Neutrophil (primary cell): ENCODE measurements around the gene ABHD12.

Source experiments
- H3K27ac ChIP-seq: fragments of 200-600 bp; sonication (generic); 2 replicates; pipeline ENCODE4 v1.5.1; 2016; ENCODE audit warnings: mild to moderate bottlenecking, moderate library complexity
- H3K27me3 ChIP-seq: fragments of 200-600 bp; sonication (generic); 2 replicates; pipeline ENCODE4 v1.6.0; 2016; ENCODE audit warnings: mild to moderate bottlenecking
- H3K36me3 ChIP-seq: fragments of 200-600 bp; sonication (generic); 2 replicates; pipeline ENCODE4 v1.5.1; 2017
- H3K4me1 ChIP-seq, 2 experiments: fragments of 200-600 bp in 1 of 2; sonication (generic) in 1 of 2; 1 replicate in 1 of 2; 2 replicates in 1 of 2; pipeline versions ENCODE4 v1.5.1 to v1.6.1; 2013 to 2016; ENCODE audit warnings: low read depth in 1 of 2, low read length in 1 of 2, mild to moderate bottlenecking in 1 of 2, moderate library complexity in 1 of 2; ENCODE audit not compliant: control insufficient read depth in 1 of 2, insufficient read depth in 1 of 2
- H3K4me3 ChIP-seq, 2 experiments: fragments of 200-600 bp in 1 of 2; sonication (generic) in 1 of 2; 1 replicate in 1 of 2; 2 replicates in 1 of 2; pipeline ENCODE4 v1.5.1; 2013 to 2016; ENCODE audit warnings: low read depth in 1 of 2, low read length in 1 of 2, mild to moderate bottlenecking in 1 of 2, moderate library complexity in 1 of 2
- H3K9me3 ChIP-seq: fragments of 200-600 bp; sonication (generic); 2 replicates; pipeline ENCODE4 v1.5.1; 2016
- CTCF ChIP-seq: fragments of 200-600 bp; sonication (generic); IDR thresholded peaks from 2 replicates; pipeline ENCODE4 v1.5.1; 2016; ENCODE audit warnings: antibody characterized with exemption

The ABHD12 gene

DNA sequence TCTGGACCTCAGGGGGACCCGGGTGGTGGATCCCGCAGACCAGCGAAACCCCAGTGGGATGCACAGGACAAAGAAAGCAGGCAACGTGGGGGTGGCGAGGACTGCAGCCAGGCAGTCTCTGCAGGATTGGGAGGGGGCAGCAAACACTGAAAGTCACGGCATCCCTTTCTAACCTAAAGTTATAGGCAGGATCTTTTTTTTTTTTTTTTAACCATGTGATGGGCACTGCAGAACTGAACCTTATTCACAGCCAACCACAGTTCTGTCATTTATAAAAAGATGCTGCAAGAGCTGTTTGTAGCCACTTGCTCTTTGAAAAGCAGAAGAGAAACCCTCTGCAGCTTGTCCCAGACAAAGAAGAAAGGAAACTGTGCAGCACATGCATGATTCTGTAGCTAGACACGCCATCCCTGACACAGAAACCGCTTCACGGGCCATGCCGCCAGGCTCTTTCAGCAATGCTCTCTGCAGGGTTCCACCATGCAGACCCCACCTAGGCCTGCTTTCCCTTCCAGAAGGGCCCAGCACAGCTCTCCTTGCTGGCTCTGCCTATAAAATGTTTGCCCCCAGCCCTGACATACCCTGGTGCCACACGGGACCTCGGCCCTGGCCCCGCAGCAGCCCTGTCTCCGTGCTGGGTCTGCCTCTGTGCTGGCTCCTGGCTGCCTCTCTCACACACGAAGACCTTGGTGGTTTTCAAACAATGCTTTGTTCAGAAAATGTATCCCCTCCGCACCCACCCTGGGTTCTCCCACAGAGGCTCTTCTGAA is 72.0 kb downstream of the ABHD12 start:
- no peak for TF ChIP-seq CTCF
- Histone ChIP-seq H3K36me3 (peaks cover 21% of the 10 kb centered on the region), H3K27me3 (no peaks in the 10 kb centered on the region), H3K4me1 (no peaks in the 10 kb centered on the region), H3K9me3 (no peaks in the 10 kb centered on the region), H3K27ac (no peak overlapping the region), H3K4me3 (no peak overlapping the region)

- no peaks in the 10 kb centered on the region for H3K9me3 ChIP-seq
- no peaks in the 10 kb centered on the region for H3K4me1 ChIP-seq
- no peaks in the 10 kb centered on the region for H3K27me3 ChIP-seq
- peaks cover 21% of the 10 kb centered on the region for H3K36me3 ChIP-seq
- no peak for TF ChIP-seq CTCF
- no peak overlapping the region for H3K4me3 ChIP-seq
- H3K27ac ChIP-seq, result no peak overlapping the region
Observed at GRCh38 chr20:25317351-25318075, 73.1 kb downstream of the ABHD12 start.

DNA sequence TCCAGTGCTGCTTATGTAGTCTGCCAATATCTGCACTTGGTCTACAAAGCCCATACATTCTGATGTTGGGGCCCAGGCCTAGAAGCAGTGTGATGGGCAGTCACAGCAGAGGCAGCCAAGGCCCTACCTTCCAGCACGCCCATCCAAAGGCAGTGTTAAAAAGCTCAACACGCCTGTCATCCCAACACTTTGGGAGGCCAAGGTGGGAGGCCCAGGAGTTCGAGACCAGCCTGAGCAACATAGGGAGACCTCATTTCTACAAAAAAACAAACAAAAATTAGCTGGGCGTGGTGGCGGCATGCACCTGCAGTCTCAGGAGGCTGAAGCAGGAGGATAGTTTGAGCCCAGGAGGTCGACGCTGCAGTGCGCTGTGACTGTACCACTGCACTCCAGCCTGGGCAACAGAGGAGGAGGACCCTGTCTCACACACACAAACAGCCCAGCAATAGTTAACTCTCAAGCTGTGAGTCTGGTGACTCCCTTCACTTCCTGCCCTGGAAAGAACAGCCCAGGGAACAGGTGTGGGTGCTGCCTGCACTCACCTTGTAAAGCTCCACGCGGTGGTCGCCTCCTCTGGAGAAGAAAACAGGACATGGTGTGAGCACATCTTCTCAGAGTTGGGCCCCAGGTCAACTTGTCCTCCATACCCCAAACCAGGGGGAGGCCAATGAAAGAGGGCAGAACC is 74.0 kb downstream of the ABHD12 start:
- no peak for TF ChIP-seq CTCF
- Histone ChIP-seq H3K9me3 (no peaks in the 10 kb centered on the region), H3K27ac (no peak overlapping the region), H3K4me3 (no peak overlapping the region), H3K27me3 (no peaks in the 10 kb centered on the region), H3K36me3 (peaks cover 21% of the 10 kb centered on the region), H3K4me1 (no peaks in the 10 kb centered on the region)

DNA sequence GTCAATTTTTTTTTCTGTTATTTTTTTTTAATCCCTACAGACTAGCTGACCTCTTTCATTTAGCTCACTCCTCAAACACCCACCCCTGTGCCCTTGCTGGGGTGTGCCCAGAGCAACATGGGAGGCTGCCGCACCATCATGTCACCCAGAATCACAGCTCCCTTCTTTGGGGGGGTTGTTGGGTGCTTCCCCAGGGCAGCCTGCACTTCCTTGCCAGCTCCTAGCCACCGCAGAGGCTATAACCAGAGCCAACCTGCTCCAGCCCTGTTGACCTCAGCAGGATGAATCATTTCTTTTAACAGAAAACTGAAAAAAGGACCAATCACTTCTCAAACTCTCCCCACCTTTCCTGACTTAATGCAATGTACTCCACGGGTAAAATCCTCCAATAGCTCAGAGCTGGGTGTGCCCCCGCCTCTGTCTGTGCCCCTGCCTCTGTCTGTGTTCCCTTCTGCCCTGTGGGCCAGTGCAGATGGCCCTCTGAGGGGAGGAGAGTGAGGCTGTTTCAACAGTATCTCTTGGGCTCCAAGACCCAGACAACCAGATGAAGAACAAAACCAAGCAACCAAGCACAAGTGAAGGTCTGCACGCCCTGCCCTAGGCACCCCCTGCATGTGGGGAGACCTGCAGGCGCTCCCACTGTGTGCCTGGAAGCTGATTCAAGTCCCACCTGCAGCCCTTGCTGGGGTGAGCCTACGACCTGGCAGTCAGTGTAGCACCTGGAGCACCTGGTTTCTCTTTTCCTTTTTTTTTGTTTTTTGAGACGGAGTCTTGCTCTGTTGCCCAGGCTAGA is 75.0 kb downstream of the ABHD12 start:
- H3K27ac ChIP-seq, result no peak overlapping the region
- no peaks in the 10 kb centered on the region for H3K4me1 ChIP-seq
- H3K4me3 ChIP-seq, result no peak overlapping the region
- TF ChIP-seq CTCF, result no peak
- no peaks in the 10 kb centered on the region for H3K27me3 ChIP-seq
- H3K9me3 ChIP-seq, result no peaks in the 10 kb centered on the region
- H3K36me3 ChIP-seq, result peaks cover 15% of the 10 kb centered on the region
